ENCODE measurements around the gene CADM1.

The CADM1 gene

GRCh38 chr11:115488945-115489344 is 15.3 kb downstream of the CADM1 start:
- no peak for TF ChIP-seq CTCF (IDR thresholded peaks at IDR 0.05)
- Histone ChIP-seq H3K4me3 (ENCODE audit: low read depth in 1 of 2, low read length in 1 of 2) (no peak overlapping the region), H3K4me1 (ENCODE audit: control insufficient read depth in 1 of 2, insufficient read depth in 1 of 2, low read depth in 1 of 2, low read length in 1 of 2) (no peaks in the 10 kb centered on the region), H3K27me3 (no peaks in the 10 kb centered on the region), H3K9me3 (no peaks in the 10 kb centered on the region), H3K36me3 (no peaks in the 10 kb centered on the region), H3K27ac (no peak overlapping the region)

GRCh38 chr11:115481528-115481927 is 22.7 kb downstream of the CADM1 start:
- TF ChIP-seq CTCF (IDR thresholded peaks at IDR 0.05), result no peak
- Histone ChIP-seq H3K9me3 (no peaks in the 10 kb centered on the region), H3K36me3 (no peaks in the 10 kb centered on the region), H3K4me1 (ENCODE audit: control insufficient read depth in 1 of 2, insufficient read depth in 1 of 2, low read depth in 1 of 2, low read length in 1 of 2) (no peaks in the 10 kb centered on the region), H3K4me3 (ENCODE audit: low read depth in 1 of 2, low read length in 1 of 2) (no peak overlapping the region), H3K27me3 (no peaks in the 10 kb centered on the region), H3K27ac (no peak overlapping the region)

- H3K9me3 ChIP-seq, result no peaks in the 10 kb centered on the region
- H3K27ac ChIP-seq, result no peak overlapping the region
- H3K36me3 ChIP-seq, result no peaks in the 10 kb centered on the region
- H3K4me3 ChIP-seq (ENCODE audit: low read depth in 1 of 2, low read length in 1 of 2), result no peak overlapping the region
- no peaks in the 10 kb centered on the region for H3K4me1 ChIP-seq (ENCODE audit: control insufficient read depth in 1 of 2, insufficient read depth in 1 of 2, low read depth in 1 of 2, low read length in 1 of 2)
- TF ChIP-seq CTCF (IDR thresholded peaks at IDR 0.05), result no peak
- H3K27me3 ChIP-seq, result no peaks in the 10 kb centered on the region
Observed at GRCh38 chr11:115480611-115481010, 23.6 kb downstream of the CADM1 start.

GRCh38 chr11:115477410-115477809 is 26.8 kb downstream of the CADM1 start:
- no peak overlapping the region for H3K4me3 ChIP-seq (ENCODE audit: low read depth in 1 of 2, low read length in 1 of 2)
- H3K36me3 ChIP-seq, result no peaks in the 10 kb centered on the region
- H3K4me1 ChIP-seq (ENCODE audit: control insufficient read depth in 1 of 2, insufficient read depth in 1 of 2, low read depth in 1 of 2, low read length in 1 of 2), result no peaks in the 10 kb centered on the region
- no peak for TF ChIP-seq CTCF (IDR thresholded peaks at IDR 0.05)
- H3K9me3 ChIP-seq, result no peaks in the 10 kb centered on the region
- H3K27me3 ChIP-seq, result no peaks in the 10 kb centered on the region
- H3K27ac ChIP-seq, result no peak overlapping the region

- no peaks in the 10 kb centered on the region for H3K9me3 ChIP-seq
- H3K27me3 ChIP-seq, result no peaks in the 10 kb centered on the region
- H3K4me3 ChIP-seq (ENCODE audit: low read depth in 1 of 2, low read length in 1 of 2), result no peak overlapping the region
- no peaks in the 10 kb centered on the region for H3K4me1 ChIP-seq (ENCODE audit: control insufficient read depth in 1 of 2, insufficient read depth in 1 of 2, low read depth in 1 of 2, low read length in 1 of 2)
- H3K36me3 ChIP-seq, result no peaks in the 10 kb centered on the region
- no peak for TF ChIP-seq CTCF (IDR thresholded peaks at IDR 0.05)
- H3K27ac ChIP-seq, result no peak overlapping the region
Observed at GRCh38 chr11:115476463-115477286, 27.5 kb downstream of the CADM1 start.
